SK-N-SH treated with all-trans-retinoic acid at 6 μM for 48 hours (cell line): Measurements from ENCODE around the gene RAB3IL1.

ENCODE experiments used
- ATAC-seq: fragments of 200-7000 bp; cut with Tn5 transposase; 3 replicates; pipeline ENCODE4 v1.9.1; 2020; ENCODE audit warnings: mild to moderate bottlenecking, moderate library complexity
- CSDC2 ChIP-seq: fragments of 250-450 bp; sonication (Bioruptor Pico); IDR thresholded peaks from 2 replicates; pipeline ENCODE4 v1.5.0; 2020; ENCODE audit warnings: mild to moderate bottlenecking, moderate library complexity
- CSRNP3 ChIP-seq: fragments of 250-450 bp; sonication (Bioruptor Pico); IDR thresholded peaks from 2 replicates; pipeline ENCODE4 v1.5.1; 2021; ENCODE audit warnings: mild to moderate bottlenecking, moderate library complexity
- ESRRG ChIP-seq: fragments of 250-450 bp; sonication (Bioruptor Pico); IDR thresholded peaks from 2 replicates; pipeline ENCODE4 v1.6.1; 2021; ENCODE audit warnings: mild to moderate bottlenecking
- GLIS3 ChIP-seq: fragments of 250-450 bp; sonication (Bioruptor Pico); IDR thresholded peaks from 2 replicates; pipeline ENCODE4 v1.5.0; 2020; ENCODE audit warnings: mild to moderate bottlenecking, moderate library complexity
- ISL1 ChIP-seq: fragments of 250-450 bp; sonication (Bioruptor Pico); IDR thresholded peaks from 2 replicates; pipeline ENCODE4 v2.1.2; 2022; ENCODE audit warnings: mild to moderate bottlenecking, moderate library complexity
- OSR1 ChIP-seq: fragments of 250-450 bp; sonication (Bioruptor Pico); IDR thresholded peaks from 2 replicates; pipeline ENCODE4 v1.8.0; 2022; ENCODE audit warnings: moderate library complexity, mild to moderate bottlenecking, inconsistent platforms
- PATZ1 ChIP-seq: fragments of 250-450 bp; sonication (Bioruptor Pico); IDR thresholded peaks from 2 replicates; pipeline ENCODE4 v1.8.0; 2020; ENCODE audit warnings: mild to moderate bottlenecking, moderate library complexity, borderline replicate concordance
- POU6F1 ChIP-seq: fragments of 250-450 bp; sonication (Bioruptor Pico); IDR thresholded peaks from 2 replicates; pipeline ENCODE4 v1.8.0; 2021; ENCODE audit warnings: low read depth, mild to moderate bottlenecking, moderate library complexity, borderline replicate concordance
- PPARA ChIP-seq: fragments of 250-450 bp; sonication (Bioruptor Pico); IDR thresholded peaks from 2 replicates; pipeline ENCODE4 v1.5.0; 2020; ENCODE audit warnings: mild to moderate bottlenecking, borderline replicate concordance
- RARB ChIP-seq: fragments of 250-450 bp; sonication (Bioruptor Pico); IDR thresholded peaks from 2 replicates; pipeline ENCODE4 v1.8.0; 2021; ENCODE audit warnings: mild to moderate bottlenecking, moderate library complexity
- SNAI2 ChIP-seq: fragments of 250-450 bp; sonication (Bioruptor Pico); IDR thresholded peaks from 2 replicates; pipeline ENCODE4 v1.5.0; 2020; ENCODE audit warnings: mild to moderate bottlenecking, moderate library complexity
- TOX ChIP-seq: fragments of 250-450 bp; sonication (Bioruptor Pico); IDR thresholded peaks from 2 replicates; pipeline ENCODE4 v1.8.0; 2021; ENCODE audit warnings: mild to moderate bottlenecking, moderate library complexity, borderline replicate concordance
- ZC3H10 ChIP-seq: fragments of 250-450 bp; sonication (Bioruptor Pico); IDR thresholded peaks from 2 replicates; pipeline ENCODE4 v1.5.1; 2021; ENCODE audit warnings: mild to moderate bottlenecking, moderate library complexity
- ZFP3 ChIP-seq: fragments of 250-450 bp; sonication (Bioruptor Pico); IDR thresholded peaks from 2 replicates; pipeline ENCODE4 v1.5.0; 2020; ENCODE audit warnings: mild to moderate bottlenecking, moderate library complexity
- ZFP30 ChIP-seq: fragments of 450-650 bp; formaldehyde crosslinking; IDR thresholded peaks from 2 replicates; pipeline ENCODE4 v1.5.0; 2022; ENCODE audit warnings: mild to moderate bottlenecking, moderate library complexity
- ZNF70 ChIP-seq: fragments of 450-650 bp; formaldehyde crosslinking; IDR thresholded peaks from 2 replicates; pipeline ENCODE4 v1.5.0; 2020; ENCODE audit warnings: mild to moderate bottlenecking, moderate library complexity

Gene RAB3IL1

GRCh38 chr11:61863548-61864081 is 53.8 kb downstream of the RAB3IL1 start:
- TF ChIP-seq PATZ1 = no peak
- no peak for TF ChIP-seq ZFP30 (CRISPR knock-in tag)
- no peak for TF ChIP-seq POU6F1 (CRISPR knock-in tag)
- TF ChIP-seq GLIS3 = no peak
- no peak for TF ChIP-seq RARB
- TF ChIP-seq PPARA (CRISPR knock-in tag) = no peak
- no peak for TF ChIP-seq SNAI2 (CRISPR knock-in tag)
- no peak for TF ChIP-seq ESRRG (CRISPR knock-in tag)
- TF ChIP-seq ISL1 = no peak
- no peak for TF ChIP-seq ZNF70 (CRISPR knock-in tag)
- no peak for TF ChIP-seq CSRNP3 (CRISPR knock-in tag)
- ATAC-seq = no peak

GRCh38 chr11:61862714-61863547 is 54.4 kb downstream of the RAB3IL1 start:
- ATAC-seq = no peak

GRCh38 chr11:61861634-61862033 is 55.7 kb downstream of the RAB3IL1 start:
- TF ChIP-seq ZC3H10 (CRISPR knock-in tag) (no peak), ZFP30 (CRISPR knock-in tag) (no peak)
- ATAC-seq = no peak

More at GRCh38 chr11:61862714-61863547, 54.4 kb downstream of the RAB3IL1 start:
- TF ChIP-seq TOX (no peak), ZFP3 (CRISPR knock-in tag) (no peak), CSRNP3 (CRISPR knock-in tag) (no peak)

GRCh38 chr11:61860054-61860903 is 57.1 kb downstream of the RAB3IL1 start:
- no peak for ATAC-seq

More at GRCh38 chr11:61860054-61860903, 57.1 kb downstream of the RAB3IL1 start:
- TF ChIP-seq OSR1 (CRISPR knock-in tag) (no peak), ISL1 (no peak), ESRRG (CRISPR knock-in tag) (no peak), POU6F1 (CRISPR knock-in tag) (no peak), CSDC2 (CRISPR knock-in tag) (no peak), ZFP3 (CRISPR knock-in tag) (no peak), ZC3H10 (CRISPR knock-in tag) (no peak)
- TF ChIP-seq, all 23 proteins: peak for 0
